ENCODE data around the gene RFTN1.

Gene RFTN1

GRCh38 chr3:16508591-16508995, 4.9 kb downstream of the RFTN1 start:
- DNase-seq (ENCODE audit: low read depth in 2 of 2) = peak in 1 of 2 donors; percentile 45
- TF ChIP-seq CTCF (IDR thresholded peaks at IDR 0.05; ENCODE audit: low read depth, low read length) = no peak
- H3K4me3 ChIP-seq (replicated peaks in 1 of 2; ENCODE audit: low read depth in 2 of 2, low read length in 2 of 2) = no peak overlapping the region

- no peak for TF ChIP-seq CTCF (IDR thresholded peaks at IDR 0.05; ENCODE audit: low read depth, low read length)
- H3K4me3 ChIP-seq (replicated peaks in 1 of 2; ENCODE audit: low read depth in 2 of 2, low read length in 2 of 2) = no peak overlapping the region
- DNase-seq (ENCODE audit: low read depth in 2 of 2) = no peak
Observed at GRCh38 chr3:16508243-16508578, 5.3 kb downstream of the RFTN1 start.

- no peak for TF ChIP-seq CTCF (IDR thresholded peaks at IDR 0.05; ENCODE audit: low read depth, low read length)
- no peak overlapping the region for H3K4me3 ChIP-seq (replicated peaks in 1 of 2; ENCODE audit: low read depth in 2 of 2, low read length in 2 of 2)
- no peak for DNase-seq (ENCODE audit: low read depth in 2 of 2)
Observed at GRCh38 chr3:16507578-16508242, 5.8 kb downstream of the RFTN1 start.

GRCh38 chr3:16506884-16507577, 6.5 kb downstream of the RFTN1 start:
- H3K4me3 ChIP-seq (replicated peaks in 1 of 2; ENCODE audit: low read depth in 2 of 2, low read length in 2 of 2) = no peak overlapping the region
- no peak for TF ChIP-seq CTCF (IDR thresholded peaks at IDR 0.05; ENCODE audit: low read depth, low read length)
- DNase-seq (ENCODE audit: low read depth in 2 of 2) = no peak

GRCh38 chr3:16506451-16506850, 7.0 kb downstream of the RFTN1 start:
- no peak for DNase-seq (ENCODE audit: low read depth in 2 of 2)

GRCh38 chr3:16504692-16505091, 8.8 kb downstream of the RFTN1 start:
- H3K4me3 ChIP-seq (replicated peaks in 1 of 2; ENCODE audit: low read depth in 2 of 2, low read length in 2 of 2) = no peak overlapping the region
- TF ChIP-seq CTCF (IDR thresholded peaks at IDR 0.05; ENCODE audit: low read depth, low read length) = no peak
- no peak for DNase-seq (ENCODE audit: low read depth in 2 of 2)

More at GRCh38 chr3:16506451-16506850, 7.0 kb downstream of the RFTN1 start:
- no peak for TF ChIP-seq CTCF (IDR thresholded peaks at IDR 0.05; ENCODE audit: low read depth, low read length)
- no peak overlapping the region for H3K4me3 ChIP-seq (replicated peaks in 1 of 2; ENCODE audit: low read depth in 2 of 2, low read length in 2 of 2)
